Lower leg skin (tissue), 4 donors: ENCODE results near the gene AIDA. TPM values are rescaled to one million over a fixed set of nuclear protein-coding genes. Genes with fewer than 3 reads are reported as not detected.

Experiments used
- DNase-seq, 2 donors: peaks; one replicate each; pipeline ENCODE4 v3.0.0-alpha.2; 2019; ENCODE audit warnings: low spot score in 2 of 2
- H3K4me3 ChIP-seq: fragments of 200-600 bp; sonication (generic); 2 replicates; pipeline ENCODE4 v1.5.1; 2017; ENCODE audit warnings: mild to moderate bottlenecking, low read depth; ENCODE audit not compliant: poor library complexity, severe bottlenecking
- CTCF ChIP-seq, 3 donors: fragments of 450-650 bp; IDR thresholded peaks; one replicate each; pipeline ENCODE4 v1.5.1; 2016; ENCODE audit warnings: antibody characterized with exemption in 3 of 3, mild to moderate bottlenecking in 3 of 3, moderate library complexity in 2 of 3
- POLR2A ChIP-seq, 2 donors: fragments of 450-650 bp; IDR thresholded peaks; one replicate each; pipeline ENCODE4 v1.6.1; 2016 to 2017; ENCODE audit warnings: antibody characterized with exemption in 2 of 2, mild to moderate bottlenecking in 1 of 2, moderate library complexity in 1 of 2
- WGBS, 2 donors: methylation state at CpG; one replicate each; pipeline ENCODE4 v1.1.5; 2018; 5-methylcytosine and 5-hydroxymethylcytosine counted together
- intact Hi-C: fragments of 100-400 bp; cut with DNase I; formaldehyde crosslinking; loops from one replicate; pipeline ENCODE4 v1.15.0; 2023; ENCODE audit warnings: low total_unique reads
- total RNA-seq, 4 donors: library from RNA; depleted of rRNA; stranded (reverse); fragments of >200 nt; gene quantifications; one replicate each; pipeline ENCODE4 v1.1.0, GENCODE V29; 2016

The AIDA gene
- total RNA-seq, 4 donors from 2014 or later: 27.2 to 38.1 (median 30.2) TPM

- TF ChIP-seq POLR2A (IDR thresholded peaks at IDR 0.05): no peak
- no peak for TF ChIP-seq CTCF (IDR thresholded peaks at IDR 0.05)
- DNase-seq: no peak
- no peak overlapping the region for H3K4me3 ChIP-seq
- WGBS, 2 donors: 73 to 96% methylated on average over 4 of the region's 4 CpGs
- intact Hi-C loops: no loop called here
These were observed 5.5 kb downstream of the AIDA start for GRCh38 chr1:222706815-222707214.

GRCh38 chr1:222704260-222704659 lies 8.0 kb downstream of the AIDA start:
- intact Hi-C loops: no loop called here
- 90 to 91% methylated on average over 1 of the region's 1 CpG for WGBS, 2 donors
- DNase-seq: no peak
- TF ChIP-seq POLR2A (IDR thresholded peaks at IDR 0.05) (no peak), CTCF (IDR thresholded peaks at IDR 0.05) (no peak)
- H3K4me3 ChIP-seq: no peak overlapping the region

GRCh38 chr1:222702210-222702609 lies 10.1 kb downstream of the AIDA start:
- intact Hi-C loops: no loop called here
- WGBS, 2 donors: 96 to 98% methylated on average over 4 of the region's 4 CpGs
- DNase-seq: no peak
- TF ChIP-seq POLR2A (IDR thresholded peaks at IDR 0.05) (no peak), CTCF (IDR thresholded peaks at IDR 0.05) (no peak)
- no peak overlapping the region for H3K4me3 ChIP-seq

GRCh38 chr1:222697826-222698225 lies 14.5 kb downstream of the AIDA start:
- WGBS, 2 donors: 75 to 82% methylated on average over 2 of the region's 2 CpGs
- no peak for TF ChIP-seq CTCF (IDR thresholded peaks at IDR 0.05)
- no peak overlapping the region for H3K4me3 ChIP-seq
- intact Hi-C loops: no loop called here
- DNase-seq: no peak

- no peak for DNase-seq
- intact Hi-C loops: no loop called here
- WGBS, 2 donors: 69 to 88% methylated on average over 2 of the region's 2 CpGs
- no peak overlapping the region for H3K4me3 ChIP-seq
- TF ChIP-seq POLR2A (IDR thresholded peaks at IDR 0.05) (no peak), CTCF (IDR thresholded peaks at IDR 0.05) (no peak)
These were observed 15.1 kb downstream of the AIDA start for GRCh38 chr1:222697203-222697602.

- TF ChIP-seq CTCF (IDR thresholded peaks at IDR 0.05) (no peak), POLR2A (IDR thresholded peaks at IDR 0.05) (no peak)
- WGBS, 2 donors: 97 to 98% methylated on average over 8 of the region's 8 CpGs
- intact Hi-C loops: no loop called here
- no peak overlapping the region for H3K4me3 ChIP-seq
- DNase-seq: no peak
These were observed 15.6 kb downstream of the AIDA start for GRCh38 chr1:222696741-222697140.
